HG03025 (cell line): ENCODE data around the gene NAV2.

Experiments
- ATAC-seq: cut with Tn5 transposase; IDR thresholded peaks from one replicate; pipeline ENCODE4 v1.9.1; 2021; ENCODE audit warnings: mild to moderate bottlenecking, moderate library complexity; ENCODE audit not compliant: unreplicated experiment, low FRiP score

NAV2 gene

GRCh38 chr11:19683141-19683805 lies 29.4 kb upstream of the NAV2 start:
- no peak for ATAC-seq

- no peak for ATAC-seq
These were observed 28.7 kb upstream of the NAV2 start for GRCh38 chr11:19683862-19684491.

- ATAC-seq = no peak
These were observed 26.4 kb upstream of the NAV2 start for GRCh38 chr11:19686234-19686633.

- no peak for ATAC-seq
These were observed 25.2 kb upstream of the NAV2 start for GRCh38 chr11:19687392-19687791.

GRCh38 chr11:19689281-19690000 lies 23.2 kb upstream of the NAV2 start:
- no peak for ATAC-seq

GRCh38 chr11:19690885-19691284 lies 21.8 kb upstream of the NAV2 start:
- no peak for ATAC-seq

GRCh38 chr11:19691815-19692500 lies 20.7 kb upstream of the NAV2 start:
- ATAC-seq = no peak

- no peak for ATAC-seq
These were observed 19.5 kb upstream of the NAV2 start for GRCh38 chr11:19693146-19693545.

GRCh38 chr11:19694796-19695345 lies 17.8 kb upstream of the NAV2 start:
- ATAC-seq = no peak

- no peak for ATAC-seq
These were observed 16.6 kb upstream of the NAV2 start for GRCh38 chr11:19696073-19696472.

- no peak for ATAC-seq
These were observed 15.7 kb upstream of the NAV2 start for GRCh38 chr11:19696904-19697303.

- no peak for ATAC-seq
These were observed 14.9 kb upstream of the NAV2 start for GRCh38 chr11:19697721-19698121.

GRCh38 chr11:19698493-19699292 lies 13.9 kb upstream of the NAV2 start:
- no peak for ATAC-seq

- no peak for ATAC-seq
These were observed 11.2 kb upstream of the NAV2 start for GRCh38 chr11:19701421-19701820.

- ATAC-seq = no peak
These were observed 10.0 kb upstream of the NAV2 start for GRCh38 chr11:19702620-19703019.

- ATAC-seq = no peak
These were observed 9.4 kb upstream of the NAV2 start for GRCh38 chr11:19703211-19703610.

- ATAC-seq = no peak
These were observed 8.4 kb upstream of the NAV2 start for GRCh38 chr11:19704213-19704612.

GRCh38 chr11:19705936-19706335 lies 6.7 kb upstream of the NAV2 start:
- ATAC-seq = no peak

GRCh38 chr11:19711911-19712280 lies 741 bp upstream of the NAV2 start:
- peak; percentile 4 for ATAC-seq
